Heart left ventricle (tissue), 16 donors: ENCODE measurements around the gene MCC. TPM values are rescaled to one million over a fixed set of nuclear protein-coding genes. Genes with fewer than 3 reads are reported as not detected.
A peak's percentile ranks its signal among the peaks of the same experiment; 100 is the strongest.

Experiments
- ATAC-seq, 4 donors: fragments of 200-7000 bp; cut with Tn5 transposase; one replicate each; pipeline ENCODE4 v1.9.1; 2020 to 2022; ENCODE audit warnings: moderate library complexity in 4 of 4, mild to moderate bottlenecking in 3 of 4, moderate number of reproducible peaks in 1 of 4
- DNase-seq, 5 donors: peaks; one replicate each; pipeline ENCODE4 v3.0.0-alpha.2; 2020
- H3K27ac ChIP-seq, 12 donors: fragments of 200-600 bp; sonication (generic) in 4 of 12; one replicate each; pipeline versions ENCODE4 v1.5.0 to v1.8.0; 2016 to 2022; ENCODE audit warnings: mild to moderate bottlenecking in 2 of 12
- H3K27me3 ChIP-seq, 9 donors: fragments of 200-600 bp; sonication (generic) in 2 of 9; one replicate each; pipeline versions ENCODE4 v1.5.1 to v1.8.0; 2016 to 2022; ENCODE audit warnings: mild to moderate bottlenecking in 3 of 9
- H3K36me3 ChIP-seq, 9 donors: fragments of 200-600 bp; sonication (generic) in 2 of 9; one replicate each; pipeline versions ENCODE4 v1.5.0 to v1.8.0; 2018 to 2022; ENCODE audit warnings: mild to moderate bottlenecking in 2 of 9
- H3K4me1 ChIP-seq, 12 donors: fragments of 200-600 bp; sonication (generic) in 4 of 12; one replicate each; pipeline versions ENCODE4 v1.5.0 to v1.8.0; 2016 to 2022; ENCODE audit warnings: mild to moderate bottlenecking in 3 of 12
- H3K4me3 ChIP-seq, 12 donors: fragments of 200-600 bp; sonication (generic) in 4 of 12; one replicate each; pipeline versions ENCODE4 v1.5.0 to v1.8.0; 2017 to 2022; ENCODE audit warnings: mild to moderate bottlenecking in 9 of 12, moderate library complexity in 4 of 12
- H3K9me3 ChIP-seq, 12 donors: fragments of 200-600 bp; sonication (generic) in 4 of 12; one replicate each; pipeline versions ENCODE4 v1.5.0 to v1.8.0; 2016 to 2022; ENCODE audit warnings: mild to moderate bottlenecking in 1 of 12
- POLR2A ChIP-seq, 2 donors: fragments of 450-650 bp; IDR thresholded peaks; one replicate each; pipeline ENCODE4 v1.6.1; 2017; ENCODE audit warnings: antibody characterized with exemption in 2 of 2, mild to moderate bottlenecking in 2 of 2, moderate library complexity in 2 of 2
- WGBS, 4 donors: extraction: QIAGEN DNeasy Blood & Tissue Kit in 2 of 4; methylation state at CpG; one replicate each; pipeline versions ENCODE4 v1.1.5 to v1.1.7; 2013 to 2018; 5-methylcytosine and 5-hydroxymethylcytosine counted together
- intact Hi-C, 10 donors: fragments of 100-400 bp; cut with DNase I; formaldehyde crosslinking; loops; one replicate each; pipeline versions ENCODE4 v1.11.1 to v1.14.2; 2022
- polyA plus RNA-seq, 2 donors: library from polyadenylated mRNA; stranded (reverse); fragments of 200-250 nt; gene quantifications; one replicate each; pipeline ENCODE4 v1.2.3, GENCODE V29; 2013
- total RNA-seq, 9 donors: library from RNA; depleted of rRNA in 2 of 9; stranded (reverse); fragments of >200 nt in 2 of 9; fragmentation: NEBNext Ultra II Directional in 3 of 9; extraction: Animal tissue kit (Norgen Biotek cat#: 25700) in 3 of 9; gene quantifications; one replicate each; pipeline versions ENCODE4 v1.1.0 to v1.2.4, GENCODE V29; 2016 to 2023
- TF ChIP-seq, protein P1 (sequence below), 12 donors: fragments of 200-600 bp; sonication (generic) in 4 of 12; IDR thresholded peaks; one replicate each; pipeline versions ENCODE4 v1.5.0 to v1.8.0; 2018 to 2022; ENCODE audit warnings: antibody characterized with exemption in 12 of 12, mild to moderate bottlenecking in 5 of 12
- donor health status: ischemic (EF 13 %, LVEDD 7.1; RV severe dilation, severe dysfunction).
- donor health status: healthy with polysubstance abuse.
- donor health status: DM: no; HTN: yes; CAD: no.
- donor health status: DM: no; HTN: no; CAD: no.
- donor health status: ischemic (EF 25% LVEDD 6.9; RV normal size, moderate dysfunction).
- donor health status: ischemic (EF 25% LVEDD 5.7; RV mildly dilated, moderate dysfunction).
- donor health status: healthy.
- donor health status: DM: yes; HTN: yes; CAD: no.
- donor health status: ischemic (EF 35%, LVEDD 5.7; RV mildly dilated, moderate dysfunction).
- donor health status: nonischemic (EF 11% LVEDD 7.7; RV severe dilation, severe dysfunction).
- donor health status: DM: yes; HTN: yes; CAD: no.
- donor health status: PGD.
- donor health status: ischemic (EF 29% LVEDD 5.4; RV normal size, mild dysfunction).
- donor health status: nonischemic (EF 23%, LVEDD 6.1; RV moderate dilation, normal function).

Gene MCC
- total and polyA plus RNA-seq, 11 donors: 6.1 to 33.8 (median 24.3) TPM

DNA sequence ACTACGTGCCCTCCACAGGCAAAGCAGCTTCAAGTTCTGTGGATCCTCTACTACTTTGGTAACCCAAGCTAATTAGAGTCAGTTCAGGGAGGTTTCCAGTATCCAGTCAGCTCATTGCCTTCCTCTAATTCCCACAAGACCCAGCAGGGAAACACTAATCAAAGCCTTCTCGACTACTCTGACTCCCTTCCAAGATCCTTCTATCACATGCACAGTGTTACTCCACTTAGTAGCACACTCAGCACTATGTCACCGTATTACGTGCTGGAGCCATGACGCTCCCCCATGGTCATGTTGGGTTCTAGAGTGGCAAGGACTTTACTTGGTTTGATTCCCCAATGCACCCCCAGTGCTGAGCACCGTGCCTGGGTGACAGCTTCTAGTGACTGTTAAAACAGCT, 458.6 kb downstream of the MCC start:
- no peaks in the 10 kb centered on the region for H3K9me3 ChIP-seq
- H3K4me3 ChIP-seq: no peak overlapping the region
- TF ChIP-seq POLR2A (IDR thresholded peaks at IDR 0.05): no peak
- TF ChIP-seq, protein P1, sequence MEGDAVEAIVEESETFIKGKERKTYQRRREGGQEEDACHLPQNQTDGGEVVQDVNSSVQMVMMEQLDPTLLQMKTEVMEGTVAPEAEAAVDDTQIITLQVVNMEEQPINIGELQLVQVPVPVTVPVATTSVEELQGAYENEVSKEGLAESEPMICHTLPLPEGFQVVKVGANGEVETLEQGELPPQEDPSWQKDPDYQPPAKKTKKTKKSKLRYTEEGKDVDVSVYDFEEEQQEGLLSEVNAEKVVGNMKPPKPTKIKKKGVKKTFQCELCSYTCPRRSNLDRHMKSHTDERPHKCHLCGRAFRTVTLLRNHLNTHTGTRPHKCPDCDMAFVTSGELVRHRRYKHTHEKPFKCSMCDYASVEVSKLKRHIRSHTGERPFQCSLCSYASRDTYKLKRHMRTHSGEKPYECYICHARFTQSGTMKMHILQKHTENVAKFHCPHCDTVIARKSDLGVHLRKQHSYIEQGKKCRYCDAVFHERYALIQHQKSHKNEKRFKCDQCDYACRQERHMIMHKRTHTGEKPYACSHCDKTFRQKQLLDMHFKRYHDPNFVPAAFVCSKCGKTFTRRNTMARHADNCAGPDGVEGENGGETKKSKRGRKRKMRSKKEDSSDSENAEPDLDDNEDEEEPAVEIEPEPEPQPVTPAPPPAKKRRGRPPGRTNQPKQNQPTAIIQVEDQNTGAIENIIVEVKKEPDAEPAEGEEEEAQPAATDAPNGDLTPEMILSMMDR (IDR thresholded peaks at IDR 0.05): no peak
- DNase-seq (no peak), ATAC-seq (peak in 1 of 4 donors; percentile 48)
- no peak overlapping the region for H3K27ac ChIP-seq
- peaks cover 0 to 52% (median 41%) of the 10 kb centered on the region in 9 donors for H3K36me3 ChIP-seq
- no peaks in the 10 kb centered on the region for H3K27me3 ChIP-seq
- H3K4me1 ChIP-seq: peaks cover 0 to 34% (median 14%) of the 10 kb centered on the region in 12 donors
- 57 to 65% (median 63%) methylated on average over 6 of the region's 6 CpGs for WGBS, 4 donors
- intact Hi-C loops: loop anchor here in 1 of 10 donors (5.0 kb wide), 1 partner anchor 173 kb away; no protein-coding TSS in a partner anchor

DNA sequence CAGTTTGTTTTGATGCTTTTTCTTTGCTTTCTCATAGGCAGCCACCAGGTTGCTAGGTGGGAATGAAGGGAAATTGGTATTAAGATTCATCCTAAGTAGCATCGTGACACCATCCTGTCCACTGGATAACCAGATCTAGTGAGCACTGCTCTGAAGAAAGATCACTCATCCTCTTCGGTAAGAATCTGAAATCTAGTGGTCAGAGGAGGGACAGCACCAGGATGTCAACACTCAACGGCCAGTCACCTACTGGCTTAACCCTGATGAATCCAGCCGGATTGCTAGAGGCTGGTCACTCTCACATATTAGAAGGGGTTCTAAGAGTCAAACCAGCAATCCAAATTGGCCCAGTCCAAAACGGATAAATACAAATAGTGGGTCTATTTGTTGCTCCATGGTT, 460.8 kb downstream of the MCC start:
- TF ChIP-seq, protein P1 (IDR thresholded peaks at IDR 0.05): no peak
- no peak for ATAC-seq
- 76 to 85% (median 83%) methylated on average over 5 of the region's 5 CpGs for WGBS, 4 donors
- peaks cover 0 to 30% (median 7%) of the 10 kb centered on the region in 12 donors for H3K4me1 ChIP-seq
- intact Hi-C loops: no loop called here
- DNase-seq: no peak
- H3K36me3 ChIP-seq: peaks cover 0 to 68% (median 54%) of the 10 kb centered on the region in 9 donors
- no peak overlapping the region for H3K4me3 ChIP-seq
- no peak overlapping the region for H3K27ac ChIP-seq
- H3K9me3 ChIP-seq: no peaks in the 10 kb centered on the region
- H3K27me3 ChIP-seq: no peaks in the 10 kb centered on the region

DNA sequence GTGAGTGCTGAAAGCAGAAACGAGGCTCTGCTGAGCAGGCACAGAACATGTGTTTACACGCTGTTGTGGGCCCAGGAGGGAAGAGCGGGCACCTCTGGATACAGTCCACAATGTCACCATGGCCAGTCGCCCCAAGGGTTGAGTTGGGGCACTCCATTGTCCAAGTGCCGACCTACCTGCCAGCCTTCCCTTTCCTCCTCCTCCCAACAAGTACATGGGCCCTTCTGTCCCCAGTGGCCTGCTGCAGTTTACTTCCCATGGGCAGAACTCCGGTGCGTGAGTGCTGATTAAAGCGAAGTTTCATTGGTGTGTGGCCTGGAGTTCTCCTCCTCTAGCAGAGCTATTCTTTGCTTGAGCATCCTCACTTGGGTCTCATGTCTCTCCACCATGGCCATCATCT, 461.2 kb downstream of the MCC start:
- peaks cover 0 to 28% (median 7%) of the 10 kb centered on the region in 12 donors for H3K4me1 ChIP-seq
- H3K4me3 ChIP-seq: no peak overlapping the region
- H3K36me3 ChIP-seq: peaks cover 0 to 72% (median 54%) of the 10 kb centered on the region in 9 donors
- intact Hi-C loops: no loop called here
- H3K9me3 ChIP-seq: no peaks in the 10 kb centered on the region
- ATAC-seq (no peak), DNase-seq (no peak)
- TF ChIP-seq, protein P1 (IDR thresholded peaks at IDR 0.05): no peak
- TF ChIP-seq POLR2A (IDR thresholded peaks at IDR 0.05): no peak
- no peak overlapping the region for H3K27ac ChIP-seq
- H3K27me3 ChIP-seq: no peaks in the 10 kb centered on the region
- WGBS, 4 donors: 79 to 84% (median 81%) methylated on average over 8 of the region's 8 CpGs

DNA sequence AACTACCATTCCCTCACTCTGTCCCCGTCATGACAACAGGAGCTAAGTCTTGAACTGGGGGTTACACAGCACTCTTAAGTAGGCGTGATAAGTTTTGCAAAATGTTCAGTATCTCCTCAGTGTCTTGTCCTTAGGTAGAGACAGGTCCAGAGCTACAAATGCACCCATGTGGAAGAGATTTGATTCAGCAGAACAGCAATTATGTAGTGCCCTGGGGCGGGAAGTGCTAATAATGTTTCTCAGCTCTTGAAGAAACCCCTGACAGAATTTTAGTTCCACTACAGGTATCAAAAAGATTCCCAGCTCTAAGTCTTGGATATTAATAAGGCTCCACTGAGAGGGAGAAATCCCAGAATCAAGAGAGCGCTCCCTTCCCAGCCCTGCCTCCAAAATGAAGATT, 462.0 kb downstream of the MCC start:
- no peak overlapping the region for H3K4me3 ChIP-seq
- peaks cover 0 to 80% (median 54%) of the 10 kb centered on the region in 9 donors for H3K36me3 ChIP-seq
- no peaks in the 10 kb centered on the region for H3K27me3 ChIP-seq
- 94 to 98% (median 95%) methylated on average over 4 of the region's 4 CpGs for WGBS, 4 donors
- TF ChIP-seq, protein P1 (IDR thresholded peaks at IDR 0.05): no peak
- TF ChIP-seq POLR2A (IDR thresholded peaks at IDR 0.05): no peak
- no peaks in the 10 kb centered on the region for H3K9me3 ChIP-seq
- peaks cover 0 to 27% (median 3%) of the 10 kb centered on the region in 12 donors for H3K4me1 ChIP-seq
- ATAC-seq: no peak
- no peak overlapping the region for H3K27ac ChIP-seq
- DNase-seq: no peak
- intact Hi-C loops: no loop called here
